Activated naive CD8-positive, alpha-beta T cell treated with anti-CD3 and anti-CD28 coated beads, Interleukin-2, amount 10 ng/mL, durations not matched to agents 7 days and 5 days (primary cell): ENCODE measurements around the gene AGTPBP1. TPM values are rescaled to one million over a fixed set of nuclear protein-coding genes. Genes with fewer than 3 reads are reported as not detected.
"Not testable (repeated sequence)": the region's sequence is repeated elsewhere in the genome, so short reads cannot be mapped to it uniquely, and the experiment has no call there.

ENCODE experiments used
- ATAC-seq: fragments of 150-1000 bp; cut with Tn5 transposase; one replicate; pipeline ENCODE4 v1.10.0; 2021; ENCODE audit warnings: low read depth, moderate library complexity
- POLR2A ChIA-PET: fragments of 350-600 bp; sonication (Branson Sonifier 250); formaldehyde crosslinking; loops from one replicate; lab custom pipeline; 2021; ENCODE audit warnings: antibody characterized with exemption; lab: Charles Lee
- DNase-seq: peaks from one replicate; pipeline ENCODE4 v3.0.0; 2021
- H3K27ac Mint-ChIP-seq: one replicate; pipeline ENCODE4 v1.8.0; 2022; ENCODE audit warnings: mild to moderate bottlenecking, mixed read lengths
- H3K27me3 Mint-ChIP-seq: one replicate; pipeline ENCODE4 v1.8.0; 2022; ENCODE audit warnings: mild to moderate bottlenecking, moderate library complexity, mixed read lengths
- H3K36me3 Mint-ChIP-seq: one replicate; pipeline ENCODE4 v1.8.0; 2021; ENCODE audit warnings: mild to moderate bottlenecking, mixed read lengths
- H3K4me1 Mint-ChIP-seq: one replicate; pipeline ENCODE4 v1.8.0; 2021; ENCODE audit warnings: mixed read lengths
- H3K4me3 Mint-ChIP-seq: one replicate; pipeline ENCODE4 v1.8.0; 2022; ENCODE audit warnings: mild to moderate bottlenecking, moderate library complexity, mixed read lengths
- H3K9me3 Mint-ChIP-seq: one replicate; pipeline ENCODE4 v1.8.0; 2021; ENCODE audit warnings: mixed read lengths
- total RNA-seq, 2 experiments: library from RNA; stranded (reverse); gene quantifications; one replicate each; pipeline ENCODE4 v1.2.3, GENCODE V29; 2021

AGTPBP1 gene
- total RNA-seq, 2 experiments from 2014 or later: 42.6 to 46.7 TPM

DNA sequence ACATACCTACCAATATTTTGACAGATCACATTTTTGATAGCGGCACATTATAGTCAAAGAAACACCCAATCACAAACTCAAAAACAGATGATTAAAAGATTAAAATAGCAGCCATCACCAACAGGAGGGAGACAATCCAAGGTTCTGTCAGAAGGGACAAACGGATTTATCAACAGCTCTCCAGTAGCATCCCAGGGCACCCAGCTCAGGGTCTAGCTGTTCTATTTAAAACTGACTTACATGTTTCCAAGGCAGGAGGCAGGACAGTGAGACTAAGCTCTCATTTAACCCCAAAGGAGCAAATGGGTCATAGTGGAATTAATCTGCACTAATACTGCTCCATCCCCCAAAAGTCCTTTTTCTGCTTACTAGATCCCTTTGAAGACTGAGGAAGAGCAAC is 3.2 kb downstream of the AGTPBP1 start:
- POLR2A ChIA-PET: no interaction called here
- ATAC-seq (no peak), DNase-seq (no peak)
- Mint-ChIP-seq H3K4me1 (peaks cover 23% of the 10 kb centered on the region), H3K4me3 (no peak overlapping the region), H3K27me3 (no peaks in the 10 kb centered on the region), H3K27ac (no peak overlapping the region), H3K9me3 (peaks cover under 1% of the 10 kb centered on the region), H3K36me3 (peaks cover 6% of the 10 kb centered on the region)

DNA sequence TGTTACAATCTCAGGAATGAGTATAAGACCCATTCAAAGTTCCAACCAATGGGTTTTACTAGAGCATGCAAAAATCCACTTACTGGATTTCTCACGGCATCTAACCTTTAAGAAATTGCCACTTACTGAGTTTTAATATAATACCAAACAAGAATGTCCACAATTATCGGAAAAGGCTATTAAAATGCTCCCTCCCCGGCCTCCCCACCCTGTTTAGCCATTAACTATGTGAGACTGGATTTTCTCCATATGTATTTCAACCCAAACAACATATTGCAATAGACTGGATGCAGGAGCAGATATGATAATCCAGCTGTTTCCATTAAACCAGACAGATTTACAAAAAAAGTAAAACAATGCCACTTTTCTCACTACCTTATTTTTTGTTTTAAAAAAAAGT is 4.1 kb downstream of the AGTPBP1 start:
- peaks cover 11% of the 10 kb centered on the region for H3K36me3 Mint-ChIP-seq
- H3K27ac Mint-ChIP-seq: peak overlapping the region; percentile 38
- DNase-seq: no peak
- POLR2A ChIA-PET: no interaction called here
- no peak overlapping the region for H3K4me3 Mint-ChIP-seq
- peaks cover 3% of the 10 kb centered on the region for H3K9me3 Mint-ChIP-seq
- peaks cover 22% of the 10 kb centered on the region for H3K4me1 Mint-ChIP-seq
- no peak for ATAC-seq
- H3K27me3 Mint-ChIP-seq: no peaks in the 10 kb centered on the region

DNA sequence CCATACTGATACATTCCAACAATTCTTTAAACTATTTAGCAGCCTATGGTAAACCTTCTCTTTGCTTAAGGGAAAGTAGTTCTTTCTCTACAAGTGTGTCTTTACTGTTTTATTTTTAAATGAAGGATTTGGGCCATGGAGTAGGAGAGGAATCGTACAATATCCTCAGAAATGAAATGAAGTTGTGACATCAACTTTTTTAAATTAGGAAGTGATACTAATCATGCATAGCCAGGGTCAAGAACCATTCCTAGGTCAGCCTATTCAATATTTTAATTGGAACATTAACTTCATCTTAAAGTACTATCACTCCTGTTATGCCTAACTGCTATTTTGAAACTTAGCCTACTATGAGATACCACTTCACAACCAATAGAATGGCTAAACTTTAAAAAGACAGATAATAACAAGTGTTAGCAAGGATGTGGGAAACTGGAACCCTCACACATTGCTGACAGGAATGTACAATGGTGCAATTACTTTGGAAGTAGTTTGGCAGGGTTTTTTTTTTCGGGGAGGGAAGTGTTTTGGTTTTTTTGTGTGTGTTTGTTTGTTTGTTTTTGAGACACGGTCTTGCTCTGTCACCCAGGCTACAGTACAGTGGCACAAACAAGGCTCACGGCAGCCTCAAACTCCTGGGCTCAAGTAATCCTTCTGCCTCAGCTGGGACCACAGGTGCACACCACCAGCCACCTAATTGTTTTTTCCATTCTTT is 10.7 kb downstream of the AGTPBP1 start:
- Mint-ChIP-seq H3K36me3 (peaks cover 15% of the 10 kb centered on the region), H3K27ac (no peak overlapping the region), H3K9me3 (peaks cover 4% of the 10 kb centered on the region), H3K4me3 (no peak overlapping the region), H3K27me3 (no peaks in the 10 kb centered on the region), H3K4me1 (peaks cover 29% of the 10 kb centered on the region)
- ATAC-seq (no peak), DNase-seq (no peak)
- POLR2A ChIA-PET: no interaction called here

- Mint-ChIP-seq H3K9me3 (peaks cover 4% of the 10 kb centered on the region), H3K4me1 (peaks cover 29% of the 10 kb centered on the region), H3K27ac (no peak overlapping the region), H3K36me3 (peaks cover 17% of the 10 kb centered on the region), H3K4me3 (no peak overlapping the region), H3K27me3 (no peaks in the 10 kb centered on the region)
- no peak for DNase-seq
- POLR2A ChIA-PET: no interaction called here
- no peak for ATAC-seq
Observed at GRCh38 chr9:85729882-85730281, 11.9 kb downstream of the AGTPBP1 start.

DNA sequence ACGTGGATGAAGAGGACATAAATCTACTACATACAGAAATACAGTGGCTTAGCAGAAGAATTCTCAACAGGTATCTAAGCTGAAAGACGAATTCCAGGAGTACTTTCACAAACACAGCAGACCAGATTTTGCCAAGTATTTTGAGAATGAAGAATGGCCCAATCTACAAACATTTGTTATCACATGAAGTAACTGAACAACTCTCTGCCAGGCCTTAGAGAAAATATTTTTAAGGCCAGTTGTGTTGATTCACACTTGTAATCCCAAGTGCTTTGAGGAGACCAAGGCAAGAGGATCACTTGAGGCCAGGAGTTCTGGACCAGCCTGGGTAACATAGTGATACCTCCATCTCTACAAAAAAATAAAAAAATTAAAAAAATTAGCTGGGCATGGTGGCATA is 14.3 kb downstream of the AGTPBP1 start:
- H3K9me3 Mint-ChIP-seq: peaks cover 3% of the 10 kb centered on the region
- peaks cover 18% of the 10 kb centered on the region for H3K36me3 Mint-ChIP-seq
- DNase-seq: no peak
- POLR2A ChIA-PET: no interaction called here
- H3K27me3 Mint-ChIP-seq: no peaks in the 10 kb centered on the region
- H3K4me1 Mint-ChIP-seq: peaks cover 32% of the 10 kb centered on the region
- H3K4me3 Mint-ChIP-seq: no peak overlapping the region
- no peak for ATAC-seq
- no peak overlapping the region for H3K27ac Mint-ChIP-seq

DNA sequence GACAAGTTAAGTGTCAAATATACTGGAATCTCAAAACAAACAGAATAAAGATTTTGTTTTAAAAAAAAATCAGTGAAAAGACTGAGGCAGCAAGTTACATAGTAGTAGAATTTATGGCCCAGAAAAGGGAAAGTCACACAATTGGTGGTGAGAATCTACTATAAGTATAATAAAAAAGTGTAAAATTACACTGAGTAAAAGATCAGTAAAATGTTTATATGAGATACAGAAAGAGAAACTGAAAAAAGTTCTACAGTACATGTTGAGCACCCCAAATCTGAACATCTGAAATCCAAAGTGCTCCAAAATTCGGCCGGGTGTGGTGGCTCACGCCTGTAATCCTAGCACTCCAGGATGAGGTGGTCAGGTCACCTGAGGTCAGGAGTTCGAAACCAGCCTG is 15.0 kb downstream of the AGTPBP1 start:
- peaks cover 4% of the 10 kb centered on the region for H3K9me3 Mint-ChIP-seq
- POLR2A ChIA-PET: no interaction called here
- H3K27ac Mint-ChIP-seq: no peak overlapping the region
- ATAC-seq: no peak
- DNase-seq: no peak
- H3K4me3 Mint-ChIP-seq: no peak overlapping the region
- no peaks in the 10 kb centered on the region for H3K27me3 Mint-ChIP-seq
- peaks cover 24% of the 10 kb centered on the region for H3K36me3 Mint-ChIP-seq
- H3K4me1 Mint-ChIP-seq: peaks cover 32% of the 10 kb centered on the region

DNA sequence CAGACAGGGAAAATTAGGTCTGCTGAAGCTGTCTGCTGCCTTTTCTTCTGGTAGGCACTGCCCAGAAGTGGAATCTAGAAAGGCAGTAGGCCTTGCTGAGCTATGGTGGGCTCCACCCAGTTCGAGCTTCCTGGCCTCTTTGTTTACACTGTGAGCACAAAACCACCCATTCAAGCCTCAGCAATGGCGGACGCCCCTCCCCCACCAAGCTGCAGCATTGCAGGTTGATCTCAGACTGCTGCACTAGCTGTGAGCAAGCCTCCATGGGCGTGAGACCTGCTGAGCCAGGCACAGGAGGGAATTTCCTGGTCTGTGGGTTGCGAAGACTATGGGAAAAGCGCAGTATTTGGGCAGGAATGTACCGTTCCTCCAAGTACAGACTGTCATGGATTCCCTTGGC is 18.5 kb downstream of the AGTPBP1 start:
- DNase-seq: peak; percentile 53

GRCh38 chr9:85719411-85719810 is 22.3 kb downstream of the AGTPBP1 start:
- POLR2A ChIA-PET: not testable (repeated sequence)

More for the DNA sequence above, 18.5 kb downstream of the AGTPBP1 start:
- H3K36me3 Mint-ChIP-seq: peaks cover 36% of the 10 kb centered on the region
- no peak overlapping the region for H3K27ac Mint-ChIP-seq
- H3K4me3 Mint-ChIP-seq: no peak overlapping the region
- H3K4me1 Mint-ChIP-seq: peaks cover 20% of the 10 kb centered on the region
- POLR2A ChIA-PET: interaction anchor here (1.2 kb wide), 1 partner anchor 18 kb away, joined by 4 read pairs; the partner anchor contains the start of gene AGTPBP1
- peak; percentile 70 for ATAC-seq
- peaks cover 16% of the 10 kb centered on the region for H3K9me3 Mint-ChIP-seq
- no peaks in the 10 kb centered on the region for H3K27me3 Mint-ChIP-seq

GRCh38 chr9:85717818-85718217 is 23.9 kb downstream of the AGTPBP1 start:
- H3K27me3 Mint-ChIP-seq, DNase-seq, H3K4me3 Mint-ChIP-seq, POLR2A ChIA-PET, H3K27ac Mint-ChIP-seq, ATAC-seq: not testable (repeated sequence)
- peaks cover 15% of the 10 kb centered on the region for H3K4me1 Mint-ChIP-seq
- peaks cover 29% of the 10 kb centered on the region for H3K36me3 Mint-ChIP-seq
- peaks cover 15% of the 10 kb centered on the region for H3K9me3 Mint-ChIP-seq

More at GRCh38 chr9:85719411-85719810, 22.3 kb downstream of the AGTPBP1 start:
- ATAC-seq, H3K27ac Mint-ChIP-seq, H3K27me3 Mint-ChIP-seq, DNase-seq, H3K4me3 Mint-ChIP-seq: not testable (repeated sequence)
- Mint-ChIP-seq H3K36me3 (peaks cover 36% of the 10 kb centered on the region), H3K9me3 (peaks cover 16% of the 10 kb centered on the region), H3K4me1 (peaks cover 23% of the 10 kb centered on the region)

DNA sequence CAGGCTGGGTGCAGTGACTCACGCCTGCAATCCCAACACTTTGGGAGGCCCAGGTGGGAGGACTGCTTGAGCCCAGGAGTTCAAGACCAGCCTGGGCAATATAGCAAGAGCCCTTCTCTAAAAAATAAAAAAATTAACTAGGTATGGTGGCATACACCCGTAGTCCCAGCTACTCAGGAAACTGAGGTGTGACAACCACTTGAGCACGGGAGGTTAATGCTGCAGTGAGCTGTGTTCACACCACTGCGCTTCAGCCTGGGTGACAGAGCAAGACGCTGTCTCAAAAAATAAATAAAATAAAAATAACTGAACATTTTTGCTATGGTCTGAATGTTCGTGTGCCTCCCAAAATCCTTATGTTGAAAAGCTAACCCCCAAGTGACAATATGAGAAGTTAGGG is 24.5 kb downstream of the AGTPBP1 start:
- no peak overlapping the region for H3K27ac Mint-ChIP-seq
- DNase-seq (no peak), ATAC-seq (no peak)
- no peaks in the 10 kb centered on the region for H3K27me3 Mint-ChIP-seq
- H3K4me1 Mint-ChIP-seq: peaks cover 12% of the 10 kb centered on the region
- peaks cover 13% of the 10 kb centered on the region for H3K9me3 Mint-ChIP-seq
- no peak overlapping the region for H3K4me3 Mint-ChIP-seq
- H3K36me3 Mint-ChIP-seq: peaks cover 27% of the 10 kb centered on the region
- POLR2A ChIA-PET: no interaction called here

- peaks cover 13% of the 10 kb centered on the region for H3K9me3 Mint-ChIP-seq
- no peak for ATAC-seq
- POLR2A ChIA-PET: no interaction called here
- DNase-seq: no peak
- no peak overlapping the region for H3K27ac Mint-ChIP-seq
- H3K4me3 Mint-ChIP-seq: no peak overlapping the region
- H3K27me3 Mint-ChIP-seq: no peaks in the 10 kb centered on the region
- peaks cover 22% of the 10 kb centered on the region for H3K36me3 Mint-ChIP-seq
- peaks cover 12% of the 10 kb centered on the region for H3K4me1 Mint-ChIP-seq
Observed at GRCh38 chr9:85716031-85716877, 25.5 kb downstream of the AGTPBP1 start.

DNA sequence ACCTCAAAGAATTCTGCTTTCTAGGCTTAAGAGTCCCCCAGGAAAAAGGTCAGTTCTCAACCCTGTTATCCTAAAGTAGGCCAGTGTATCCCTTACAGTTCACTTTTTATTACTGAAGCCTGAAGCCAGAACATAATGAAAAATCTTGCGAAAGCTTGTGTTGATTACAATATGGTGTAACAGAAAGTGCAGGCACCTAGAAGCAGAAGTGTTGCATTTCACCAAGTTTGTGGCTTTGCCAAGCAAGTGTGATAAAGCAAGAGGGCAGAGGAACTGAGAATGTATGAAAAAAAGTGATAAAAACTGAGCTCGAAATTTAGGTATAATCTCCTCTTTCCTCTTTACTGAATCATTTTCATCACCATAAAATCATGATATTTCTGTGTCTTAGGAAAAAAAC is 26.2 kb downstream of the AGTPBP1 start:
- no peak for ATAC-seq
- POLR2A ChIA-PET: no interaction called here
- H3K9me3 Mint-ChIP-seq: peaks cover 8% of the 10 kb centered on the region
- no peak for DNase-seq
- H3K4me3 Mint-ChIP-seq: no peak overlapping the region
- peaks cover 12% of the 10 kb centered on the region for H3K4me1 Mint-ChIP-seq
- no peak overlapping the region for H3K27ac Mint-ChIP-seq
- H3K36me3 Mint-ChIP-seq: peaks cover 19% of the 10 kb centered on the region
- no peaks in the 10 kb centered on the region for H3K27me3 Mint-ChIP-seq

DNA sequence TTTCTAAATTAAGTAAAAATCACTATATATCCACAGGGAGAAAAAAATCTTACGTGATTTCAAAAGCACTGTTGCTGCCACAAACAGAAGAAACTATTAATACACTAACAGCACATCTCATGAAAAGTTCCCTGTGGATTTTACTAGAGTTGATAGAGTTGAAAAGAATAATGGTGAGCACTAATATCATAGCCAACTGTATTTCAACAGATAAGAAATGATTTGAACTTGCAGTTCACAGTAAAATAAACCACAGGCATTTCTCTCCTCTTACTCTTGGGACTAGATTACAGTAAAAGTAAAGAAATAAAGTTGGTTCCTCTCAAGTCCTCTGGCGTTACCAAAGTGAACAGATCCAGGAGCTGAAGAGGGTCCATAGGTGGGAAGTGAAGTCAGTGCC is 27.9 kb downstream of the AGTPBP1 start:
- DNase-seq: no peak
- Mint-ChIP-seq H3K9me3 (peaks cover 8% of the 10 kb centered on the region), H3K36me3 (peaks cover 25% of the 10 kb centered on the region), H3K27me3 (no peaks in the 10 kb centered on the region), H3K4me3 (no peak overlapping the region), H3K4me1 (peaks cover 12% of the 10 kb centered on the region), H3K27ac (no peak overlapping the region)
- ATAC-seq: no peak
- POLR2A ChIA-PET: no interaction called here

DNA sequence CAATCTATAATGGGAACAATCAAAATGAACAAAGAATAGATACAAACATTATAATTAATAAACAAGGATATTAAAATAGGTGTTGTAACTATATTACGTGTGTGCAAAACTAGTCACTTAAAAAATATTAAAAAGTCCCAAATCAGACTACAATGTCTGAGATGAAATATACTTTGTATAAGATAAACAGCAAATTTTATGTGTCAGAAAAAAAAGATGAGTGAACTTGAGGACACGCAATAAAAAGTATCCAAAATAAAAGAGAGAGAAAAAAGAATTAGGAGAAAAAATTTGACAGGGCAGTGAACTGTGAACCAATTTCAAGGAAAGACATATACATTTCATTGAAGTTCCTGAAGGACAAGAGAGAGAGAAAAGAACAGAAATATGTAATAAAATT is 37.0 kb downstream of the AGTPBP1 start:
- ATAC-seq: no peak
- Mint-ChIP-seq H3K4me3 (no peak overlapping the region), H3K9me3 (peaks cover 6% of the 10 kb centered on the region), H3K4me1 (peaks cover 9% of the 10 kb centered on the region), H3K27ac (no peak overlapping the region), H3K36me3 (peaks cover 36% of the 10 kb centered on the region), H3K27me3 (no peaks in the 10 kb centered on the region)
- DNase-seq: no peak
- POLR2A ChIA-PET: no interaction called here
